Gastrocnemius medialis (tissue), 4 donors: ENCODE measurements around the gene AKAP8L. TPM values are rescaled to one million over a fixed set of nuclear protein-coding genes. Genes with fewer than 3 reads are reported as not detected.
"Not testable (repeated sequence)": the region's sequence is repeated elsewhere in the genome, so short reads cannot be mapped to it uniquely, and the experiment has no call there.

ENCODE experiments used
- ATAC-seq, 2 donors: fragments of 150-250 bp; one replicate each; pipeline ENCODE4 v1.9.1; 2016
- DNase-seq, 2 donors: peaks; one replicate each; pipeline ENCODE4 v3.0.0-alpha.2; 2019
- H3K27ac ChIP-seq, 4 donors: fragments of 200-600 bp; sonication (generic); 1 replicate in 1 of 4; 2 replicates in 3 of 4; pipeline ENCODE4 v1.5.1; 2016 to 2018; ENCODE audit warnings: mild to moderate bottlenecking in 2 of 4, moderate library complexity in 1 of 4
- H3K27me3 ChIP-seq, 3 donors: fragments of 200-600 bp; sonication (generic) in 2 of 3; 1 replicate in 1 of 3; 2 replicates in 2 of 3; pipeline versions ENCODE4 v1.5.1 to v1.6.0; 2016 to 2019; ENCODE audit warnings: mild to moderate bottlenecking in 1 of 3, moderate library complexity in 1 of 3
- H3K36me3 ChIP-seq, 2 donors: fragments of 200-600 bp; sonication (generic) in 1 of 2; one replicate each; pipeline ENCODE4 v1.5.1; 2017 to 2018
- H3K4me1 ChIP-seq, 2 donors: fragments of 200-600 bp; sonication (generic) in 1 of 2; one replicate each; pipeline ENCODE4 v1.5.1; 2016 to 2017; ENCODE audit warnings: mild to moderate bottlenecking in 2 of 2
- H3K4me3 ChIP-seq, 4 donors: fragments of 200-600 bp; sonication (generic) in 3 of 4; 1 replicate in 1 of 4; 2 replicates in 3 of 4; pipeline ENCODE4 v1.5.1; 2016 to 2019; ENCODE audit warnings: mild to moderate bottlenecking in 2 of 4
- H3K9me3 ChIP-seq, 3 donors: fragments of 200-600 bp; sonication (generic) in 2 of 3; 1 replicate in 1 of 3; 2 replicates in 2 of 3; pipeline ENCODE4 v1.5.1; 2016 to 2019
- POLR2A ChIP-seq, 2 donors: fragments of 450-650 bp; IDR thresholded peaks; one replicate each; pipeline ENCODE4 v1.6.1; 2017; ENCODE audit warnings: antibody characterized with exemption in 2 of 2, mild to moderate bottlenecking in 2 of 2, moderate library complexity in 2 of 2
- in situ Hi-C, 4 donors: fragments of 200-750 bp; cut with MboI; loops; one replicate each; pipeline versions ENCODE4 v1.15.0 to v1.8.0; 2017; ENCODE audit warnings: low sequenced_read_pairs in 4 of 4
- intact Hi-C: fragments of 100-400 bp; cut with DNase I; formaldehyde crosslinking; loops from one replicate; pipeline ENCODE4 v1.15.1; 2023; ENCODE audit warnings: low total_unique reads
- total RNA-seq, 4 donors: library from RNA; depleted of rRNA; stranded (reverse); fragments of >200 nt; gene quantifications; one replicate each; pipeline versions ENCODE4 v1.1.0 to v1.2.3, GENCODE V29; 2016
- TF ChIP-seq, protein P1 (sequence below), 5 experiments: fragments of 450-650 bp in 3 of 5; fragments of 200-600 bp in 2 of 5; sonication (generic) in 2 of 5; IDR thresholded peaks in 4 of 5; conservative IDR thresholded peaks in 1 of 5; 1 replicate in 4 of 5; 2 replicates in 1 of 5; pipeline ENCODE4 v1.5.1; 2016 to 2019; ENCODE audit warnings: antibody characterized with exemption in 5 of 5, mild to moderate bottlenecking in 3 of 5, moderate library complexity in 3 of 5

The AKAP8L gene
- total RNA-seq, 4 donors from 2014 or later: 69.3 to 142 (median 85.6) TPM

DNA sequence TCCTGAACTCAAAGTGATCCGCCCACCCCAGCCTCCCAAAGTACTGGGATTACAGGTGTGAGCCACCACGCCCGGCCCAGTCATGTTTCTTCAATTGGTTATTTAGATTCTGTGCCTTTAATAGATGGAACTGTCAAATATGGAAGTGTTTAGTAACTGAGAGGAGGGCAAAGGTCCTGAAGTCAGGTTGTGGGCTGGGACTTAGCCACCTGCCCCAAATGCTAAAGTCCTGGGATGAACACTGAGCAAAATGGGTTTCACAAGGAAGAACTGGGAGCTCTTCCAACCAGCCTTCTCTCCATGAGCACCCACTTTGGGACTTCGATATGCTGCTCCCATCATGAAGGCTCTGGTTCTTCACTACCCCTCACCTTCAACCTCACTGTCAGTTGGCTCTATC, 60.9 kb downstream of the AKAP8L start:
- Histone ChIP-seq H3K4me3 (no peak overlapping the region), H3K27ac (no peak overlapping the region), H3K9me3 (no peaks in the 10 kb centered on the region), H3K27me3 (no peaks in the 10 kb centered on the region), H3K4me1 (no peaks in the 10 kb centered on the region), H3K36me3 (peaks cover 0 to 88% of the 10 kb centered on the region in 2 donors)
- TF ChIP-seq, protein P1, sequence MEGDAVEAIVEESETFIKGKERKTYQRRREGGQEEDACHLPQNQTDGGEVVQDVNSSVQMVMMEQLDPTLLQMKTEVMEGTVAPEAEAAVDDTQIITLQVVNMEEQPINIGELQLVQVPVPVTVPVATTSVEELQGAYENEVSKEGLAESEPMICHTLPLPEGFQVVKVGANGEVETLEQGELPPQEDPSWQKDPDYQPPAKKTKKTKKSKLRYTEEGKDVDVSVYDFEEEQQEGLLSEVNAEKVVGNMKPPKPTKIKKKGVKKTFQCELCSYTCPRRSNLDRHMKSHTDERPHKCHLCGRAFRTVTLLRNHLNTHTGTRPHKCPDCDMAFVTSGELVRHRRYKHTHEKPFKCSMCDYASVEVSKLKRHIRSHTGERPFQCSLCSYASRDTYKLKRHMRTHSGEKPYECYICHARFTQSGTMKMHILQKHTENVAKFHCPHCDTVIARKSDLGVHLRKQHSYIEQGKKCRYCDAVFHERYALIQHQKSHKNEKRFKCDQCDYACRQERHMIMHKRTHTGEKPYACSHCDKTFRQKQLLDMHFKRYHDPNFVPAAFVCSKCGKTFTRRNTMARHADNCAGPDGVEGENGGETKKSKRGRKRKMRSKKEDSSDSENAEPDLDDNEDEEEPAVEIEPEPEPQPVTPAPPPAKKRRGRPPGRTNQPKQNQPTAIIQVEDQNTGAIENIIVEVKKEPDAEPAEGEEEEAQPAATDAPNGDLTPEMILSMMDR (IDR thresholded peaks at IDR 0.05 in 4 of 5, conservative IDR thresholded peaks at IDR 0.05 in 1 of 5): no peak
- TF ChIP-seq POLR2A (IDR thresholded peaks at IDR 0.05): no peak
- in situ Hi-C loops: loop anchor here in 2 of 4 donors (25.0 kb wide), 2 partner anchors 96 to 204 kb away; no protein-coding TSS in a partner anchor
- ATAC-seq: no peak
- intact Hi-C loops: no loop called here
- DNase-seq: no peak

DNA sequence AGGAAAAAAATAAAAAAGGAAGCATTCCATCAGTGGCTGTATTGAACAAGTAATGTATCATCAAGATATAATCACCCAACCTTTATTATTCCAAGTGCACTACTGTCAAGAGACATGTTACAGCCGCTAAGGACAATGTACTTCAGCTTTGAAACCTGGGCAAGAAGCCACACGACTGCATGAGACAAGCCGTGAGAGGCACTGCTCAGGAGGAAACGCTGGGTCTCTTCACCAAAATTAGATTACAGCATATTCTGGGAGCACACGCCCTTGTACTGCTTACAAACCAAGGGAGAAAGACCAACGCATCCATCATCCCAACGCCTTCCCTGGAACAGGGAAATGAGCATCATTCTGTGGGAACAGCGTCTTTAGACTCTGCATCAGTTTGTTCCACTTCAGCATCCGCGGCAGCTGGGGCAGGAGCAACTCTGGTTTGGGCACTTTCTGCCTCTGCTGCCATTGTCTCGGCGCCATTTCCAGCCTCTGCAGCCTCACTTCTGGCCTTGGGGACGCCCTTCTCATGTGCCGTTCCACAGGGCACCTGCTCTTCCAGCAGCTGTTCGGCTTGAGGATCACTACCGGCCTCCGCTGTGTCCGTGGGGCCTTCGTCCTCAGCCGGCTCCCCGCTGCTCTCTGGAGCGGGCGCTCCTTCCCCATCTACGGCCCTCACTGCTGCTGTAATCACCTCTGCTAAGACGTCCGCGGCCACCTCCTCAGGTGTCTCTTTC, 64.1 kb downstream of the AKAP8L start:
- Histone ChIP-seq H3K9me3 (no peaks in the 10 kb centered on the region), H3K4me3 (no peak overlapping the region), H3K27me3 (no peaks in the 10 kb centered on the region), H3K27ac (peak overlapping the region in 1 of 4 donors; percentile 13), H3K4me1 (peaks cover 0 to 9% of the 10 kb centered on the region in 2 donors), H3K36me3 (peaks cover 0 to 65% of the 10 kb centered on the region in 2 donors)
- in situ Hi-C loops: loop anchor here in 2 of 4 donors (25.0 kb wide), 2 partner anchors 92 to 208 kb away; no protein-coding TSS in a partner anchor
- no peak for TF ChIP-seq POLR2A (IDR thresholded peaks at IDR 0.05)
- DNase-seq: no peak
- intact Hi-C loops: no loop called here
- no peak for ATAC-seq

DNA sequence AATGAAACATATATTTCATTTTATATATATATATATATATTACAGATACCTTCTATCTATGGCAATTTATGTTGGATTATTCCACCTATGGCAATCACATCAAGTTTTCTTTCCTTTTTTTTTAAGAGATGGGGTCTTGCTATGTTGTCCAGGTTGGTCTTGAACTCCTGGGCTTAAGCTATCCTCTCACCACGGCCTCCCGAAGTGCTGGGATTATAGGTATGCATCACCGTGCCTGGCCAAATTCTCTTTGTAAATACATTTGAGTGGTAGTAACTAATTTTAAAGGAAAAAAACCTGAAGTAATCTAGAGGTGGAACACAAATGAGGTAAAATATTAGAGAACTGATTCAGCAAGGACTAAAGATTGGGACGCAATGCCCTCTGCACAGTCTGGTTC, 64.9 kb downstream of the AKAP8L start:
- TF ChIP-seq POLR2A (IDR thresholded peaks at IDR 0.05): no peak
- TF ChIP-seq, protein P1 (IDR thresholded peaks at IDR 0.05 in 4 of 5, conservative IDR thresholded peaks at IDR 0.05 in 1 of 5): no peak
- DNase-seq (no peak), ATAC-seq (no peak)
- H3K36me3 ChIP-seq: peaks cover 0 to 57% of the 10 kb centered on the region in 2 donors
- intact Hi-C loops (no loop called here), in situ Hi-C loops (loop anchor here in 2 of 4 donors (25.0 kb wide), 2 partner anchors 92 to 208 kb away; no protein-coding TSS in a partner anchor)
- H3K4me3 ChIP-seq: no peak overlapping the region
- H3K27ac ChIP-seq: peak overlapping the region in 1 of 4 donors; percentile 79
- H3K4me1 ChIP-seq: peaks cover 0 to 9% of the 10 kb centered on the region in 2 donors
- no peaks in the 10 kb centered on the region for H3K9me3 ChIP-seq
- no peaks in the 10 kb centered on the region for H3K27me3 ChIP-seq

DNA sequence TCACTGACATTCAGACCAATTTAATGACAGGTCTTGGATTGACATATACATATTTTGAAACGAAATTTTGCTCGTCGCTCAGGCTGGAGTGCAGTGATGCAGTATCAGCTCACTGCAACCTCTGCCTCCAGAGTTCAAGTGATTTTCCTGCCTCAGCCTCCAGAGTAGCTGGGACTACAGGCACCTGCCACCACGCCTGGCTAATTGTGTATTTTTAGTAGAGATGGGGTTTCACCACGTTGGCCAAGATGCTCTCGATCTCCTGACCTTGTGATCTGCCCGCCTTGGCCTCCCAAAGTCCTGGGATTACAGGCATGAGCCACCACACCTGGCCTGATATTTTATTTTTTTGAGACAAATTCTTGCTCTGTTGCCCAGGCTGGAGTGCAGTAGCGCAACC, 66.3 kb downstream of the AKAP8L start:
- H3K4me1 ChIP-seq, H3K9me3 ChIP-seq, H3K4me3 ChIP-seq, H3K27me3 ChIP-seq, intact Hi-C loops: not testable (repeated sequence)
- in situ Hi-C loops: loop anchor here in 2 of 4 donors (25.0 kb wide), 2 partner anchors 90 to 210 kb away; no protein-coding TSS in a partner anchor
- H3K27ac ChIP-seq: peak overlapping the region; percentile 64 to 79 (median 72)
- ATAC-seq (peak; percentile 64 to 76), DNase-seq (peak; percentile 43 to 76)
- peaks cover 0 to 43% of the 10 kb centered on the region in 2 donors for H3K36me3 ChIP-seq

DNA sequence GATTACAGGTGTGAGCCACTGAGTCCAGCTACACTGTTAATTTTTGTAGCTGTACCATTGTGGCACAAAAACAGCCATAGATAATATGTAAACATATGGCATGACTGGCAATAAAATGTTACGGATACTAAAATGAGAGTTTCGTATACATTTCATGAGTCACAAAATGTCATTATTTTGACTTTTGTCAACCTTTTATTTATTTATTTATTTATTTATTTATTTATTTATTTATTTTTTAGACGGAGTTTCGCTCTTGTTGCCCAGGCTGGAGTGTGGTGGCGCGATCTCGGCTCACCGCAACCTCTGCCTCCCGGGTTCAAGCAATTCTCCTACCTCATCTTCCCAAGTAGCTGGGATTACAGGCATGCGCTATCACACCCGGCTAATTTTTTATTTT, 77.5 kb downstream of the AKAP8L start:
- not testable (repeated sequence) for ATAC-seq

DNA sequence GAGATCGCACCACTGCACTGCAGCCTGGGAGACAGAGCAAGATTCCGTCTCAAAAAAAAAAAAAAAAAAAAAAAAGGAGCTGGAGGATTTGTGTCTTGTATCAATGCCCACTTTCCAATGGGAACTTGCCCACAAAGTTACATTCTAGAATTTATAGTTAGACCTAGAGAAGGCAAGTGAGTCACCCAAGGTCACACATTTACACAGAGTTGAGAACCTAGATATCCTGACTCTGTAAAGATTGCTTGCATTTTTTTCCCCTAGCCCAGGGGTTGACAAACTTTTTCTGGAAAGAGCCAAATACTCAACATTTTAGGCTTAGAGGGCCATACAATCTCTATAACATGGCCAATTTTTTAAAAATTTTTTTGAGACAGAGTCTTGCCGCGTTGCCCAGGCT, 78.7 kb downstream of the AKAP8L start:
- peaks cover 20 to 22% of the 10 kb centered on the region in 2 donors for H3K4me1 ChIP-seq
- H3K27ac ChIP-seq: no peak overlapping the region
- no peaks in the 10 kb centered on the region for H3K36me3 ChIP-seq
- DNase-seq (no peak), ATAC-seq (no peak)
- TF ChIP-seq, protein P1 (IDR thresholded peaks at IDR 0.05 in 4 of 5, conservative IDR thresholded peaks at IDR 0.05 in 1 of 5): no peak
- no peak for TF ChIP-seq POLR2A (IDR thresholded peaks at IDR 0.05)
- in situ Hi-C loops: no loop called here
- no peak overlapping the region for H3K4me3 ChIP-seq
- no peaks in the 10 kb centered on the region for H3K9me3 ChIP-seq
- H3K27me3 ChIP-seq: no peaks in the 10 kb centered on the region
- intact Hi-C loops: no loop called here

More for the DNA sequence above, 77.5 kb downstream of the AKAP8L start:
- H3K9me3 ChIP-seq, H3K4me3 ChIP-seq, DNase-seq, H3K27ac ChIP-seq, H3K27me3 ChIP-seq, in situ Hi-C loops, H3K36me3 ChIP-seq, intact Hi-C loops: not testable (repeated sequence)
- peaks cover 8 to 11% of the 10 kb centered on the region in 2 donors for H3K4me1 ChIP-seq
